ENCODE measurements around the gene MSRB1. TPM values are rescaled to one million over a fixed set of nuclear protein-coding genes. Genes with fewer than 3 reads are reported as not detected.

The MSRB1 gene
- total RNA-seq, 4 donors from 2014 or later, result 9.6 to 64.0 (median 17.1) TPM

GRCh38 chr16:1932050-1933028, 10.7 kb downstream of the MSRB1 start:
- TF ChIP-seq, protein P1, sequence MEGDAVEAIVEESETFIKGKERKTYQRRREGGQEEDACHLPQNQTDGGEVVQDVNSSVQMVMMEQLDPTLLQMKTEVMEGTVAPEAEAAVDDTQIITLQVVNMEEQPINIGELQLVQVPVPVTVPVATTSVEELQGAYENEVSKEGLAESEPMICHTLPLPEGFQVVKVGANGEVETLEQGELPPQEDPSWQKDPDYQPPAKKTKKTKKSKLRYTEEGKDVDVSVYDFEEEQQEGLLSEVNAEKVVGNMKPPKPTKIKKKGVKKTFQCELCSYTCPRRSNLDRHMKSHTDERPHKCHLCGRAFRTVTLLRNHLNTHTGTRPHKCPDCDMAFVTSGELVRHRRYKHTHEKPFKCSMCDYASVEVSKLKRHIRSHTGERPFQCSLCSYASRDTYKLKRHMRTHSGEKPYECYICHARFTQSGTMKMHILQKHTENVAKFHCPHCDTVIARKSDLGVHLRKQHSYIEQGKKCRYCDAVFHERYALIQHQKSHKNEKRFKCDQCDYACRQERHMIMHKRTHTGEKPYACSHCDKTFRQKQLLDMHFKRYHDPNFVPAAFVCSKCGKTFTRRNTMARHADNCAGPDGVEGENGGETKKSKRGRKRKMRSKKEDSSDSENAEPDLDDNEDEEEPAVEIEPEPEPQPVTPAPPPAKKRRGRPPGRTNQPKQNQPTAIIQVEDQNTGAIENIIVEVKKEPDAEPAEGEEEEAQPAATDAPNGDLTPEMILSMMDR (IDR thresholded peaks at IDR 0.05), result no peak
- ATAC-seq (ENCODE audit: low FRiP score) (no peak), DNase-seq (ENCODE audit: low spot score) (no peak)

DNA sequence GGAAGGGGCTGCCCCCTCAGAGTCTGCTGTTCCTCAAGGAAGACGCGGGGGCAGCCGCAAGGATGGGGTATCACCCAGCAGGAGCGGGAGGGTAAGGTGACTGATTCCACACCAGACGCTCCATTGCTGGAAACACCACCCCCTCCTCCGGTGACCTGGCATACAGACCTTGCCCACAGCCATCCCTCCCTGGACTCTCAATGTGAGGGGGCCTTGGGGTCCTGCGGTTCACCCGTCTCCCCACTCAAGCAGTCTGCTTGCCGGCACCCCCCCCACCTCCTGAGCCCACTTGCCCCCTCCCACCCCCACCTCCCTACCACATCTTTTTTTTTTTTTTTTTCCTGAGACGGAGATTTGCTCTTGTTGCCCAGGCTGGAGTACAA, 12.7 kb downstream of the MSRB1 start:
- ATAC-seq (ENCODE audit: low FRiP score) (no peak), DNase-seq (ENCODE audit: low spot score) (no peak)
- TF ChIP-seq, protein P1 (IDR thresholded peaks at IDR 0.05), result no peak

GRCh38 chr16:1929578-1930337, 13.2 kb downstream of the MSRB1 start:
- TF ChIP-seq, protein P1 (IDR thresholded peaks at IDR 0.05), result peak in 2 of 3 donors; percentile 98
- ATAC-seq (ENCODE audit: low FRiP score), result peak; percentile 97
- peak; percentile 75 for DNase-seq (ENCODE audit: low spot score)

DNA sequence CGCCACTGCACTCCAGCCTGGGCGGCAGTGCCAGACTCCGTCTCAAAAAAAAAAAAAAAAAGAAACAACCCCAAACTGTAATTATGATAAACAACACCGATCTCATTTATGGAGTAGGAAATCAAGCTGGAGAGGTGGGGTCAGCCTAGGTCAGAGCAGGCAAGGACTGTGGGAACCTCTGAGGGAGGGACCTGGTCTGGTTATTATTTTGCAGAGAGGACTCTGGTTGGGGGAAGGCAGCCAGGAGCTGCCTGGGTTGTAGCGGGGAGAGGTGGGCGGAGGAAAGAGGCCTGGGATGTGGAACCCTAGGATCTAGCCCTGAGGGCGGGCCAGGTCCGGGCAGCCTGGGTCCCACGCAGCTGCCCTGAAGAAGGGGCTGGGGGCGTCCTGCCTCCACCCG, 13.9 kb downstream of the MSRB1 start:
- TF ChIP-seq, protein P1 (IDR thresholded peaks at IDR 0.05), result no peak
- ATAC-seq (ENCODE audit: low FRiP score) (peak; percentile 30), DNase-seq (ENCODE audit: low spot score) (no peak)

- DNase-seq (ENCODE audit: low spot score), result no peak
- TF ChIP-seq, protein P1 (IDR thresholded peaks at IDR 0.05), result no peak
- no peak for ATAC-seq (ENCODE audit: low FRiP score)
Measured at GRCh38 chr16:1926271-1926670, 16.7 kb downstream of the MSRB1 start.

- no peak for DNase-seq (ENCODE audit: low spot score)
- TF ChIP-seq, protein P1 (IDR thresholded peaks at IDR 0.05), result no peak
- ATAC-seq (ENCODE audit: low FRiP score), result no peak
Measured at GRCh38 chr16:1924095-1924494, 18.9 kb downstream of the MSRB1 start.
